Skeletal muscle tissue (tissue), 4 donors: ENCODE data around the gene SLC43A1. TPM values are rescaled to one million over a fixed set of nuclear protein-coding genes. Genes with fewer than 3 reads are reported as not detected.
A peak's percentile ranks its signal among the peaks of the same experiment; 100 is the strongest.

Source experiments
- H3K27ac ChIP-seq: one replicate; pipeline ENCODE4 v1.7.0; 2013; ENCODE audit warnings: mild to moderate bottlenecking, low read depth, low read length, inconsistent platforms
- H3K27me3 ChIP-seq, 3 donors: one replicate each; pipeline ENCODE4 v1.7.0; 2013; ENCODE audit warnings: low read length in 3 of 3; ENCODE audit not compliant: control insufficient read depth in 3 of 3, insufficient read depth in 3 of 3
- H3K36me3 ChIP-seq, 3 donors: one replicate each; pipeline ENCODE4 v1.7.0; 2013; ENCODE audit warnings: low read length in 3 of 3; ENCODE audit not compliant: control insufficient read depth in 3 of 3, insufficient read depth in 3 of 3
- H3K4me1 ChIP-seq, 3 donors: one replicate each; pipeline ENCODE4 v1.7.0; 2013; ENCODE audit warnings: low read length in 3 of 3, mild to moderate bottlenecking in 3 of 3; ENCODE audit not compliant: control insufficient read depth in 3 of 3, insufficient read depth in 3 of 3
- H3K4me3 ChIP-seq, 3 donors: one replicate each; pipeline ENCODE4 v1.7.0; 2013; ENCODE audit warnings: low read length in 3 of 3
- H3K9ac ChIP-seq, 3 donors: one replicate each; pipeline ENCODE4 v1.7.0; 2013; ENCODE audit warnings: low read length in 3 of 3, mild to moderate bottlenecking in 3 of 3, moderate library complexity in 2 of 3, low read depth in 1 of 3
- H3K9me3 ChIP-seq, 3 donors: one replicate each; pipeline ENCODE4 v1.7.0; 2013; ENCODE audit warnings: low read length in 3 of 3; ENCODE audit not compliant: control insufficient read depth in 3 of 3
- total RNA-seq: library from RNA; depleted of rRNA; stranded (reverse); fragments of >200 nt; gene quantifications from one replicate; pipeline ENCODE4 v1.2.3, GENCODE V29; 2014
- donor health status: Osteomylitis.

The SLC43A1 gene
- total RNA-seq, 1 donor from 2014 or later: 18.3 TPM

DNA sequence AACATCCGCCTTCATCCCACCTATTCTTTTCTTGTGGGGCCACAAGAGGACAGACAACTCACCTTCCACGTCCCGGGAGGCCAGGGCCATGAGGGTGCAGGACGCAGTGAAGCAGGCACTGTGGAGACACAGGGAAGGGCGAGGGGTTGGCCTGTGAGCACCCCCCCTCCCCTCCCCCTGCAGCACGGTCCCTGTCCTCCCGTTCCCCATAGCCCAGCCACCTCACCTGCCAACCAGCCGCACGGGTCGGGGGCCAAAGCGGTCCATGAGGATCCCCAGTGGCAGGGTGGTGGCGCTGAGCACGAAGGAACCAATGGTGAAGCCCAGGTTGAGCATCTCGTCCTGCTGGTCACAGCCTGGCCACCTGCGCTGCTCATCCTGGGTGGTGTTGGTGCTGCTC is 14.6 kb downstream of the SLC43A1 start:
- H3K9me3 ChIP-seq: no peaks in the 10 kb centered on the region
- H3K4me3 ChIP-seq: peak overlapping the region in 1 of 3 donors; percentile 27
- H3K36me3 ChIP-seq: peaks cover 3 to 25% (median 11%) of the 10 kb centered on the region in 3 donors
- no peaks in the 10 kb centered on the region for H3K27me3 ChIP-seq
- peak overlapping the region in 1 of 3 donors; percentile 87 for H3K9ac ChIP-seq
- peaks cover 21 to 38% (median 32%) of the 10 kb centered on the region in 3 donors for H3K4me1 ChIP-seq
- peak overlapping the region; percentile 75 for H3K27ac ChIP-seq

DNA sequence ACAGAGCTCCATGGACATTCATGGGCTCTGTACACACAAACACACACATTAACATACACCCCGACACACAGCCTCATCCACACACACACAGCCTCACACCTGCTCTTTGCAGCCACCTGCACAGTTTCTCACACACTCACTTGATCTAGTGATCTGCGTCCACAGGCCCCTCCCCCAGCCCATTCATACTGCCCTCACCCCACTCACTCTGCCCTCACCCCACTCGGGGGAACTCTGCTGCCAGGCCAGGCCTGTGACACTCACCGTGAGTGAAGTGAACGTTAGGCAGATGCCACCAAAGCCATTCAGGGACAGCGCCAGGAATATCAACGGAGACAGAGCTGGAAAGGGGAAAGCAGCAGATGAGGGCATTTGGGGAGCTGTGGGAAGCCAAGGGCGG is 15.0 kb downstream of the SLC43A1 start:
- no peaks in the 10 kb centered on the region for H3K9me3 ChIP-seq
- H3K27ac ChIP-seq: peak overlapping the region; percentile 75
- peak overlapping the region in 2 of 3 donors; percentile 27 to 67 for H3K4me3 ChIP-seq

DNA sequence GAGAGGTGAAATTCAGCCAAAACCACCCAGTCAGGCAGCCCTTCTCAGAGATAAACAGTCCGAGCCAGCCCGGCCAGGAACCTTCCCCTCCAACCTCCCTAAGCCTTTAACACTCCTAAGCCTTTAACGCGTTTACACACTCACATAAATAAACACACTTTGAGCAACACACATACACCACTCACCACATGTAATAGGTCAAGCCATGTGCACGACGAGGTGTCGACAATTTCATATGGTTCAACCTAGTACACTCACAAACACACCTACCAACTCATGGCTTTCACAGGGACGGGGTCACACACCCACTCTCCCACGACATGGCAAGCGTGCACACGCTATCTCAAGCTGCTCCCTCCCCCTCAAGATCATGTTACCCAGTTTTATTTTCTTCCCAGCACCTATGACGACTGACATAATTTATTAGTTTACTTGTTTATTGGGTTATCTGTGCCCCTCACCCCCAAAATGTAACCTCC is 15.5 kb downstream of the SLC43A1 start:
- peaks cover 21 to 38% (median 32%) of the 10 kb centered on the region in 3 donors for H3K4me1 ChIP-seq
- peak overlapping the region; percentile 66 to 87 (median 77) for H3K9ac ChIP-seq
- peak overlapping the region; percentile 27 to 69 (median 67) for H3K4me3 ChIP-seq
- H3K36me3 ChIP-seq: peaks cover 2 to 29% (median 14%) of the 10 kb centered on the region in 3 donors
- no peaks in the 10 kb centered on the region for H3K27me3 ChIP-seq
- peak overlapping the region; percentile 75 for H3K27ac ChIP-seq
- H3K9me3 ChIP-seq: no peaks in the 10 kb centered on the region

More for the DNA sequence above, 15.0 kb downstream of the SLC43A1 start:
- H3K27me3 ChIP-seq: no peaks in the 10 kb centered on the region
- H3K4me1 ChIP-seq: peaks cover 21 to 38% (median 32%) of the 10 kb centered on the region in 3 donors
- peak overlapping the region; percentile 66 to 87 (median 77) for H3K9ac ChIP-seq
- peaks cover 2 to 29% (median 14%) of the 10 kb centered on the region in 3 donors for H3K36me3 ChIP-seq

DNA sequence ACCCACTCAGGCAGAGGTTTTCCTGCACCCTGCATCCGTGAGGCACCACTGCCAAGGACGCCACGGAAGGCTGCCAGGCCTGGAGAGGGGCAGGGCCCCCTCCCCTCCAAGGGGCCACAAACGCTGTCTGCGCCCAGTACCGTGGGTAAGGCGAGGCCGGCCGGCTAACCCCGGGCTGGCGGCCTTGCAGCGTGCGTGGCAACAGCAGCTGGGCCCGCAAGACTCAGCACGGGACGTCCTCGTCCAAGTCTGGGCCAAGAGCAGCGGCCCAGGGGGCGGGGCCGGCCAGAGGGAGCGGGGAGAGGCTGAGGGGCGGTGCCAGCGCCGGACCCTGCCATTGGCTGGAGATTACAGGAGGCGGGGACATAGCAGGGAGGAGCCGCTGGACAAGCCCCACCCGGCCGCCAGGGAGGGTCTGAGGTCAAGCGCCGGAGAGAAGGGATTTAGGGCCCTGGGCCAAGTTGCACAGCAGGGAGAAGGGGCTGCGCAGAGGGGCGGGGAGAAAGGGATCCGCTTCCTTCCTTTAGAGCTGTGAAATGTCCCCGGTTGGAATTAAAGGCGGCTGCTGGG is 16.0 kb downstream of the SLC43A1 start:
- peak overlapping the region; percentile 67 to 72 (median 70) for H3K4me3 ChIP-seq

DNA sequence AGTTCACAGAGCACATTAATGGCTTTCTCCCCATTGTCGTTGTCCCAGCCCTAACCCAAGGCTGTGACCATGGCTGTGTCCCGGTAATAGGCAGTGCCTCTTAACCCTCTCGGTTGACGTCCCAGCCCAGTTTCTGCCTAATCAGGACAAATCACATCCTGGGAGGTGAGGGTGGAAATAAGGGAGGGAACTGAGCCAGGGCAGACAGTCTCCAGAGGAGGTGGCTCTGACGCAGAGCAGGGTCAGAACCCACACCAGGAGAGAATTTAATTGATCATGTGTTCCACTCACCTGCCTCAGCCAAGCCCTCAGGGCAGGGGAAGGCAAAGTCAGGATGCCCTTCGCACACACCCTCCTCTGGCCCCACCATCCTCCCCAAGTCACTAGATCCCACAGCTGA is 17.0 kb downstream of the SLC43A1 start:
- Histone ChIP-seq H3K9ac (peak overlapping the region in 2 of 3 donors; percentile 40 to 43), H3K36me3 (peaks cover 2 to 22% (median 14%) of the 10 kb centered on the region in 3 donors), H3K4me1 (peaks cover 26 to 49% (median 43%) of the 10 kb centered on the region in 3 donors), H3K27me3 (no peaks in the 10 kb centered on the region), H3K27ac (no peak overlapping the region), H3K4me3 (peak overlapping the region in 1 of 3 donors; percentile 14), H3K9me3 (no peaks in the 10 kb centered on the region)

More for the DNA sequence above, 16.0 kb downstream of the SLC43A1 start:
- Histone ChIP-seq H3K9ac (peak overlapping the region; percentile 70 to 87 (median 77)), H3K4me1 (peaks cover 21 to 40% (median 33%) of the 10 kb centered on the region in 3 donors), H3K27me3 (no peaks in the 10 kb centered on the region), H3K9me3 (no peaks in the 10 kb centered on the region), H3K27ac (peak overlapping the region; percentile 75), H3K36me3 (peaks cover 2 to 24% (median 14%) of the 10 kb centered on the region in 3 donors)

DNA sequence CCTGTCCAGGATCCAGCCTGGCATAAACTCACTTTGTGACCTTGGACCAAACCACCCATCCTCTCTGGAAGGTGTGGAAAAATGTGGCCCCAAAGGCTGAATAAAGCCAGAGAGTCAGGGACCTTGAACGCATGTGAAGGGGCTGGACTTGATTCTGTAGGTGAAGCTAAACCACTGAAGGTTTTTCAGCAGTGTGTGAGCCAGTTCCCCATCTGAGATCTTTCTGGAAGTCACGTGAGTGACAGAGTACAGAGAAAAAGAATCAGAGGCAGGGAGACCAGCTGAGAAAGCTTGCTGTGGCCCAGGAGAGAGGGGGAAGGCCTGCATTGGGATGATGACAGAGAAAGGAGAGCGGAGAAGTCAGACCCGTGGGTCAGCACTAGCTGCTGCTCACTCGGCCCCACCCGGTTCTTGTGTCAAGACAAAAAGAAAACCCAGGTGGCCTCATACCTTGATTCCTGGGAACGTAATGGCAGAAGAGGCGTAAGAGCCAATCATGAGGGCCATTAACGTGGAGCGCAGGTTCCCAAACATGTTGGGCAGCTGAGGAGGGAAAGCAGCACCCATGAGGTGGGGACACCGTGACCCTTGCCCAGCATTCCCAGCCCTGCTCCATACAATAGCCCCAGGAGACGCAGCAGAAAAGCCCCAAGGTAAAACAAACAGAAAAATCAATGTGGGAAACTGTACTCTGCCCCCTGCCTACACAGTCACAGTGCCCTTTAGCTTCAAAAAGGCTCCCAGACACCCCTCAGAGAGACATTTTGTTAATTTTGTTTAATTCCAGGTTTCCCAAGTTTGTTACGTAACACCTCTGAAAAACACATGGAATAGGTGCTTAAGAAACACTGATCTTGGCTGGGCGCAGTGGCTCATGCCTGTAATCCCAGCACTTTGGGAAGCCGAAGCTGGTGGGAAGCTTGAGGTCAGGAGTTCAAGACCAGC is 17.9 kb downstream of the SLC43A1 start:
- no peaks in the 10 kb centered on the region for H3K9me3 ChIP-seq
- H3K27ac ChIP-seq: no peak overlapping the region
- no peak overlapping the region for H3K4me3 ChIP-seq
- H3K4me1 ChIP-seq: peaks cover 28 to 56% (median 46%) of the 10 kb centered on the region in 3 donors
- peaks cover 2 to 21% (median 14%) of the 10 kb centered on the region in 3 donors for H3K36me3 ChIP-seq
- H3K9ac ChIP-seq: no peak overlapping the region
- H3K27me3 ChIP-seq: no peaks in the 10 kb centered on the region

DNA sequence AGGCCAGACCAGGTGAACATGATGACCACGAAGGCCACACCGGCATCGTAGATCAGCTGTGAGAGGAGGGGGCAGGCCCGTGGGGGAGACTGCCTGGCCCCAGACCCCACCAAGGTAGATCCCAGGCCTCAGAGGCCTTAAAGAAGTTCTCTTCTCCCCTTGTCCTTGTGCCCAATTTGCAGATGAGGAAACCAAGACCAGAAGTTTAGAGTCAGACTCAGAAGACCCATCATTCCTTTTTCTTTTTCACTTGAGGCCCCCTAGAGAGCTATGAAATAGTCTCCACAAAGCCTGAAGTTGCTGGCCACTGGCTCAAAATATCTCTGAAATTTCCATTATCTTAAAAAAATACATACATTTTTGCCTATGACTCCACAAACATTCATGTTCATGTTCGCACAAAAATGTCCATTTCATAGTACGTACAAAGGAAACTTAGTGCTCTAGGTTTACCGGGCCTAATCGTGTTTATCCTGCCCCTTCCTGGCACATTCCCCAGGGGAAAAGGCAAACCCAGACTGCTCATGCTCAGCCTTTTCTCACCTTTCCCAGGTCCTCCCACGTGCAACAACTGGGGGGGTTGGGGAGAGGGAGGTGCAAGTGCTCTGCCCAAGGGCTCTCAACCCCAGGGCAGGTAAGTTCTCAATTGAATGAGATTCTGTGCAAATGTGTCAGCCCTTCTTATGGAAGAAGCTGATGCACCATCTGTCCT is 19.2 kb downstream of the SLC43A1 start:
- H3K27ac ChIP-seq: no peak overlapping the region
- H3K9me3 ChIP-seq: no peaks in the 10 kb centered on the region
- no peak overlapping the region for H3K9ac ChIP-seq
- peaks cover 28 to 53% (median 47%) of the 10 kb centered on the region in 3 donors for H3K4me1 ChIP-seq
- no peak overlapping the region for H3K4me3 ChIP-seq
- no peaks in the 10 kb centered on the region for H3K27me3 ChIP-seq
- peaks cover 6 to 24% (median 18%) of the 10 kb centered on the region in 3 donors for H3K36me3 ChIP-seq

DNA sequence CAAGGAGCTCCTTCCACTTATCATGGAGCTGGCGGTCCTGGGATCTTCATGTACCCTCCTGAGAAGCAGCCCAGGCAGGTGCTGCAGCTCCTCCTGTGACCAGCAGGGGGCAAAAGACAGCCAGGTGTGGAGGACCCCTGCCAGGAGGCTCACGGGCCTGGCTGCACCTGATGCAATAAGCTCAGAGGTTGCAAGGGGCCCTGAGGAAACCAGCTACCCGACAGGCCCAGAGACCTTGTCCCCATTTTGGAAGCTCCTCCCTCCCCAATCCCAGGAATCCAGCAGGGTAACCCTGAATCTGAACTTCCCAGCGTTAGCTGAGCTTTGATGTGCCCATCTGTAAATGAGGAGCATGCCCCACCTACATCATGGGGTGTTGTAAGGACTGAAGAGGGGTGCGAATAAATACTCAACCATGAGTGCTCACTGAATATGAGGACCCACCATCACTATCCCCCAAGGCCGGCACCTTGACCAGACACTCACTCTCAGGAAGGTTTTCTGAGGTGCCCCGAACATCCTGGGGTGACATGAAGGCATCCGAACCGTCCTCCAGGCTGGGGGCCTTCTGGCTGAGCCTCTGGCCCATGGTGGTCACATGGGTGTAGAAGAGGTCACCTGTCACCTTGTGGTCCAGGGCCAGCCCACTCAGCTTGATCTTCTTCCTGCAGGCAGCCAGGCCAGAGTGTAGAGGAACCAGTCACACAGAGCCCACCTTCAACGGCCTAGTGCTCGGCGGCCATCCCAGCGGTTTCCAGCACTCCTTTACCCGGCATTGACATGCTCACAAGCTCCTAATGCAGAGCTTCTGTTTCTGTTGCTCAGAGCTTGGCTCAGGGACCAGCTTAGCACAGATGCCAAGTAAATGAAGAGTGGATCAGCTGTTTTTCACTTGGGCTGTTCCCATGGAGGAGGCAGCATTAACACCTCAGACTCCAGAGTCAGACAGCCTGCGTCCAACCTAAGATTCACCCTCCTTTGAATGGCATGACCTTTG is 21.7 kb downstream of the SLC43A1 start:
- H3K4me1 ChIP-seq: peaks cover 12 to 41% (median 28%) of the 10 kb centered on the region in 3 donors
- H3K36me3 ChIP-seq: peaks cover 10 to 38% (median 34%) of the 10 kb centered on the region in 3 donors
- no peak overlapping the region for H3K4me3 ChIP-seq
- H3K9ac ChIP-seq: peak overlapping the region; percentile 17 to 65 (median 52)
- H3K9me3 ChIP-seq: no peaks in the 10 kb centered on the region
- peak overlapping the region; percentile 11 for H3K27ac ChIP-seq
- no peaks in the 10 kb centered on the region for H3K27me3 ChIP-seq
